ENCODE results near the gene CSNK1G3.
"Not testable (repeated sequence)": the region's sequence is repeated elsewhere in the genome, so short reads cannot be mapped to it uniquely, and the experiment has no call there.

The CSNK1G3 gene

DNA sequence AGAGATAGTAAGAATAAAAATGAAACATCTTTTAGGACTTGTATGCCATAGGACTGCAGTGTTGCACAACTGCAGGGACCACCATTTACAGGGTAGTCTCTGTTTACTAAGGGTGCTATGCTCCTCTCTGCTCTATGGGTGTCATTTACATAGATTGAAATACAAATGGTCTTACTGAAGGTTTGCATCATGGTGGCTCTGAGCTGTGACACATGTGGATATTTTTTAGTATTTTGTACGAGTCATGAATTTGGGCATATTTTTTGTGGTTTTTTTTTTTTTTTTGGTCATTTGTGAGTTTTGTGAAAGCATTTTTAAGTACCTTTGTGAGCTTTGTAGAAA, 47.4 kb downstream of the CSNK1G3 start:
- no peak for DNase-seq (ENCODE audit: low spot score)

DNA sequence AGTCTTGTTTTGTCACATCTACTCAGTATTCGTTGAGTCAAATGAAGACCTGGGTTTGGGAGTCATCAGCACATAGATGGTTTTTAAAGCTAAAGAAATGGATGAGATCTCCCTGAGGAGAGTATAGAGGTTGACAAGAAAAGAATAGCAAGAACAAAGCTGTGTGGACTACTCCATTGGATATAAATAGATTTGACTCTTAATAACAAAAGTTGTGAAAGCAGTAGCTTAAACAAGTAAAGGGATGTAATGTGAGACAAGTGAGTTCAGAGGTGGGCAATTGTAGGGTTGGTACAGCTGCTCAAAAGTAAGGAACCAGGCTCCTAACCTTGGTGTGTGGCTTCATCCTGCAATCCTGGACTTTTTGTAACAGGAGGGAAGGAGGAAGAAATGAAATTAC, 49.3 kb downstream of the CSNK1G3 start:
- no peak for DNase-seq (ENCODE audit: low spot score)

DNA sequence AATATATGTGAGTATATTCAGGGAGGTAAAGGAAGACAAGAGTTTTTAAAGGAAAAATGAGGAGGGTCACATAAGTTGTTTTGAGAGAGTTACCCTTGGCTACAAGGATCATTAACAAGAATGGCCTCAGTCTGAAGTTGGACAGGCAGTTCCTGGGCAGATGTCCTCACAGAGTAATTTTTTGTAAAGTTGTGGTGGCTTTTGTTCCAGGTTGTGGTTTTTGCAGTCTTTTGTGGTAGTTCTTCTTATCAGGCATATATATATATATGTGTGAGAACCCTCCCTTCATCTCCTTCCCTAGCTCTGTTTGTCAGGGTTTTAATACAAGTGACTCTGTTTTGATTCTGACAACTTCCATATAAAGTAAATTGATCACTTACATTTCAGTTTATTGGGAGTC, 60.0 kb downstream of the CSNK1G3 start:
- DNase-seq (ENCODE audit: low spot score), result no peak

DNA sequence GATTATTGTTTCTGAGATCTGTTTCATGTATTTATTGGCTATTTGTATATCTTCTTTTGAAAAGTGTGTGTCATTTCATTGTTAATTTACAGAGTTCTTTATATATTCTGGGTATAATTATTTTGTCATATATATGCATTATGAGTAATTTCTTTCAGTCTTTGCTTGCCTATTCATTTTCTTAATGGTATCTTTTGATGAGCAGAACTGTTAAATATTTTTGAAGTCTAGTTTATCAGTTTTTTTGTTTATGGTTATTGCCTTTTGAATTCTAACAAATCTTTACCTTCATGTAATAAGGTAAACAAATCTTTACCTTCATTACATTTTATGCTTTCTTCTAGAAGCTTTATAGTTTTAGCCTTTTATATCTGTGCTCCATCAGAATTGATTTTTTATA, 66.4 kb downstream of the CSNK1G3 start:
- no peak for DNase-seq (ENCODE audit: low spot score)

- DNase-seq (ENCODE audit: low spot score), result no peak
These were observed 67.4 kb downstream of the CSNK1G3 start for GRCh38 chr5:123579410-123579809.

GRCh38 chr5:123582550-123583285, 70.7 kb downstream of the CSNK1G3 start:
- DNase-seq (ENCODE audit: low spot score), result no peak

GRCh38 chr5:123585871-123586270, 73.9 kb downstream of the CSNK1G3 start:
- no peak for DNase-seq (ENCODE audit: low spot score)

GRCh38 chr5:123594434-123594833, 82.5 kb downstream of the CSNK1G3 start:
- DNase-seq (ENCODE audit: low spot score), result no peak

- no peak for DNase-seq (ENCODE audit: low spot score)
These were observed 85.0 kb downstream of the CSNK1G3 start for GRCh38 chr5:123597018-123597417.

- DNase-seq (ENCODE audit: low spot score), result no peak
These were observed 86.2 kb downstream of the CSNK1G3 start for GRCh38 chr5:123598028-123598689.

DNA sequence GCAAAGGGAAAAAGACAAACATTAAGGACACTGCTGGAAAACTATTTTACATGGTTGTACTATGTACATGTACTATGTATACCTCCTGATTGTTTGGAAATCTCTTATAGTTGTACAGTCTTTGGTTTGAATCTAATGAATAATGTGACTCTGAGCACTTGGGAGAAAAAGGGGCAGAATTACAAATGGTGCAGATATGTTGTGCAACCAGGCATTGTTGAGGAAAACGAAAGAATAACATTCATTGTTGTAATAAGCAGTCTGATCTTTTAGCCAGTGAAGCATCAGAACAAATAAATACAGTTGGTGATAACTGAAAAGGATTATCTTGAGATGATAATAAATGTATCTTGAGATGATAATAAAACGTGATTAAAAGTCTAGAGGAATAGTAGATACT, 87.2 kb downstream of the CSNK1G3 start:
- no peak for DNase-seq (ENCODE audit: low spot score)

DNA sequence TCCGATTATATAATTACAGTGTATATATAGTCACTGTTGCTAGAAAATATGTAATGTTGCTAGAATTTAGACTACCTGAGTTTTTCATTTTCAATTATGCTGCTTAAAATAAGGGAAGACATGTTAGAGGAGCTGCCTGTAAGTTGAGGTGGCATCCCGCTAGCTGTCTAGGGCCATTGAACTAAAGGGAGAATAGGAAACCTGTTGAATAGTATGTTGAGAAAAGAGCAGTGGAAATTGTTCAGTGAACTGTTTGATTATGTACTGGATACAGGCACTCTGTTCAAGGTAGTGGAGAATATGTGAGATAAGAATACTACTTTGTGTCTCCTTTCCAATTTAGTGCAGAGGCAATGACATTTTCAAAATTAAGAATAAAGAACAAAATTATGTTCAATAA, 89.6 kb downstream of the CSNK1G3 start:
- no peak for DNase-seq (ENCODE audit: low spot score)

DNA sequence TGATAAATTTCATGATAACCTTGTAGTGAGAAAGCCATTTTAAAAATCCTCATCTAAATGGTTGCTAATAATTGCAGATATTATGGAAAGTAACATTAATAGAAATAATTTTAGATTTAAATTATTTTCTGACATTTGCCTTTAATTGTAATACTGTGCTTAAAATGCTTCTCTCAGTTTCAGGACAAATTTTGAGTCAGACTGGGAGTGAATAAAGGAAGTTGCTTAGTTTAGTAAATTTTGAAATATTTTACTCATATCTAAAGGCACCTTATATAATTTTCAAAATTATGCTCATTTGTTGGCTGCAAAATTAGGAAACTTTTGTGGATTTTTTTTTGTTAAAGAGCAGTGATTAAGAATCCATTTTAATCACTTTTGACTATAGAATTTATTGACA, 93.8 kb downstream of the CSNK1G3 start:
- no peak for DNase-seq (ENCODE audit: low spot score)

GRCh38 chr5:123610209-123610608, 98.2 kb downstream of the CSNK1G3 start:
- DNase-seq (ENCODE audit: low spot score), result no peak

- peak; percentile 53 for DNase-seq (ENCODE audit: low spot score)
These were observed 98.9 kb downstream of the CSNK1G3 start for GRCh38 chr5:123610665-123611405.

DNA sequence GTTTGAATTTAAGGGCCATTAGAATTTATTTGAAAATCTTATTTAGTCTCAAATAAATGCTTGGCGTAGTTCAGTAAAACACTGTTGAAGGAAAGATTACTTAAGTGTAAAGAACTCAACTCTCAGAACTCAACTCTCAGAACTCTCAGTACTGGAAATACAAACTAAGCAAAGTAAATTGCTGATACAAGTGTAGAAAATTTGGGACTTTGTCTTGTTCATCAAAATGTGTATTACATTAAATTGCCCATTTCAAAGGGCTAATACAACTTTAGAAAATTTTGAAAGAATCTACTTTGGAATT, 99.4 kb downstream of the CSNK1G3 start:
- DNase-seq (ENCODE audit: low spot score), result no peak

DNA sequence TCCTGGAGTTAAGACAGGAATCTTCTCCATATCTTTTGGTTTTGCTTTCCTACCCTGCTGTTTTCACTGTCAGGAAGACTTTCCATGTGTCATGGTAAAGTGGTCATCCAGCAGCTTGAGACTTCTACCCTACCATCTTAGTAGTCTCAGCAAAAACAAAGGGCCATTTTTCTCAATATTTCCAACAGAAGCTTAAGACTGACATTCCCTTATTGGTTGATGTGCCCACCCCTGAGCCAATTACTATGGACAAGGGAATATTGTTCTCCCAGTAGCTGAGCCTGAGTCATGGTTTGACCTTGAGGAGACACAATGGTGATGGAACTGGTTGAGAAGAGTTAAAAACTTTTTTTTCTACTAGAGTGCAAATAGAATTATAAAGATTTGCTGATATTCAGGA, 105.6 kb downstream of the CSNK1G3 start:
- no peak for DNase-seq (ENCODE audit: low spot score)

- no peak for DNase-seq (ENCODE audit: low spot score)
These were observed 114.1 kb downstream of the CSNK1G3 start for GRCh38 chr5:123626051-123626450.

GRCh38 chr5:123628860-123629544, 117.0 kb downstream of the CSNK1G3 start:
- DNase-seq (ENCODE audit: low spot score), result no peak

- no peak for DNase-seq (ENCODE audit: low spot score)
These were observed 124.0 kb downstream of the CSNK1G3 start for GRCh38 chr5:123636006-123636405.

- DNase-seq (ENCODE audit: low spot score), result not testable (repeated sequence)
These were observed 125.1 kb downstream of the CSNK1G3 start for GRCh38 chr5:123637028-123637427.

DNA sequence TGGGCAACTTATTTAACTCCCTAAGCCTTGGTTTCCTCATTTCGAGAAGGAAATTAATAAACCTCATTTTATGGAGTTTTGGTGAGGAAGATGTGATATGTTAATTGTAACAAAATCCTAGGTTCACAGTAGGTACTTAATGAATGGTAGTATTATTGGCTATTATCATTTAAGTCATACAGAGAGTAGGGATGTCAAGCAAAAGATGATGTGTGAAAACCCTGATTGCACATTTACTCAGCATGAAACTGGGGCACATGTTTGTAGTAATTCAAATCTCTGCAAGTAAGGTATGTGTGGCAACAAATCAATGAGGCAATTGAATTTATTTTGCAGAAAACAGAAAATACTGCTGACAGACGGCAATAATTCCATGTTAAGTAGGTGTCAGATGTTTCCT, 127.3 kb downstream of the CSNK1G3 start:
- DNase-seq (ENCODE audit: low spot score), result no peak

Data from hematopoietic multipotent progenitor cell treated with erythropoietin and hydrocortisone succinate and interleukin-3 and kit ligand, for 17 days (in vitro differentiated cells).